HG03342 (cell line): ENCODE results near the gene GPR176.
"Not testable (repeated sequence)": the region's sequence is repeated elsewhere in the genome, so short reads cannot be mapped to it uniquely, and the experiment has no call there.

ENCODE experiments used
- ATAC-seq: cut with Tn5 transposase; IDR thresholded peaks from one replicate; pipeline ENCODE4 v1.9.1; 2021; ENCODE audit warnings: mild to moderate bottlenecking, moderate library complexity; ENCODE audit not compliant: unreplicated experiment

The GPR176 gene

GRCh38 chr15:39936187-39936586, 16.1 kb upstream of the GPR176 start:
- ATAC-seq: no peak

GRCh38 chr15:39935241-39935640, 15.2 kb upstream of the GPR176 start:
- no peak for ATAC-seq

- ATAC-seq: no peak
Measured at GRCh38 chr15:39934397-39935071, 14.5 kb upstream of the GPR176 start.

GRCh38 chr15:39931615-39932014, 11.5 kb upstream of the GPR176 start:
- ATAC-seq: no peak

GRCh38 chr15:39926526-39926925, 6.5 kb upstream of the GPR176 start:
- ATAC-seq: no peak

- ATAC-seq: no peak
Measured at GRCh38 chr15:39925112-39925842, 5.2 kb upstream of the GPR176 start.

GRCh38 chr15:39924437-39924836, 4.4 kb upstream of the GPR176 start:
- no peak for ATAC-seq

GRCh38 chr15:39922462-39923092, 2.5 kb upstream of the GPR176 start:
- no peak for ATAC-seq

- no peak for ATAC-seq
Measured at GRCh38 chr15:39921274-39921638, 1.2 kb upstream of the GPR176 start.

- peak; percentile 79 for ATAC-seq
Measured at GRCh38 chr15:39920510-39921273, 626 bp upstream of the GPR176 start.

GRCh38 chr15:39919411-39919747, 687 bp downstream of the GPR176 start:
- ATAC-seq: no peak

- ATAC-seq: no peak
Measured at GRCh38 chr15:39918688-39919385, 1.2 kb downstream of the GPR176 start.

- no peak for ATAC-seq
Measured at GRCh38 chr15:39914977-39915376, 5.1 kb downstream of the GPR176 start.

GRCh38 chr15:39909007-39909406, 11.1 kb downstream of the GPR176 start:
- ATAC-seq: no peak

GRCh38 chr15:39908186-39908585, 11.9 kb downstream of the GPR176 start:
- no peak for ATAC-seq

GRCh38 chr15:39907216-39907615, 12.8 kb downstream of the GPR176 start:
- no peak for ATAC-seq

- ATAC-seq: no peak
Measured at GRCh38 chr15:39904115-39904514, 16.0 kb downstream of the GPR176 start.

- ATAC-seq: no peak
Measured at GRCh38 chr15:39898317-39898716, 21.7 kb downstream of the GPR176 start.

GRCh38 chr15:39896846-39897245, 23.2 kb downstream of the GPR176 start:
- no peak for ATAC-seq

GRCh38 chr15:39896101-39896500, 24.0 kb downstream of the GPR176 start:
- ATAC-seq: no peak

- not testable (repeated sequence) for ATAC-seq
Measured at GRCh38 chr15:39893051-39893450, 27.0 kb downstream of the GPR176 start.
